Kidney (tissue), 14 donors: ENCODE data around the gene UBR3. TPM values are rescaled to one million over a fixed set of nuclear protein-coding genes. Genes with fewer than 3 reads are reported as not detected.
"Not testable (repeated sequence)": the region's sequence is repeated elsewhere in the genome, so short reads cannot be mapped to it uniquely, and the experiment has no call there.

Experiments used
- DNase-seq, 5 donors: peaks; one replicate each; pipeline ENCODE4 v3.0.0-alpha.2; 2013 to 2020
- FAIRE-seq: peaks from 2 replicates; lab custom pipeline; 2012; peaks lifted over from hg19 to GRCh38; lab: Jason Lieb, UNC
- H3K27ac ChIP-seq, 2 donors: one replicate each; pipeline ENCODE4 v1.7.0; 2013; ENCODE audit warnings: low read depth in 2 of 2, low read length in 2 of 2, inconsistent platforms in 1 of 2
- H3K27me3 ChIP-seq: one replicate; pipeline ENCODE4 v1.7.1; 2013; ENCODE audit warnings: low read length, inconsistent platforms; ENCODE audit not compliant: control insufficient read depth, insufficient read depth
- H3K36me3 ChIP-seq, 3 donors: one replicate each; pipeline versions ENCODE4 v1.7.0 to v1.7.1; 2013; ENCODE audit warnings: low read length in 3 of 3, control low read depth in 1 of 3, inconsistent platforms in 1 of 3; ENCODE audit not compliant: insufficient read depth in 3 of 3, control insufficient read depth in 2 of 3
- H3K4me1 ChIP-seq, 3 donors: one replicate each; pipeline versions ENCODE4 v1.7.0 to v1.7.1; 2013; ENCODE audit warnings: low read length in 3 of 3, inconsistent platforms in 1 of 3, low read depth in 1 of 3; ENCODE audit not compliant: control insufficient read depth in 2 of 3, insufficient read depth in 2 of 3
- H3K4me3 ChIP-seq, 3 donors: one replicate each; pipeline versions ENCODE4 v1.7.0 to v1.8.1; 2013; ENCODE audit warnings: low read length in 3 of 3, control low read depth in 1 of 3, inconsistent platforms in 1 of 3
- H3K9ac ChIP-seq, 3 donors: one replicate each; pipeline versions ENCODE4 v1.7.0 to v1.7.1; 2013; ENCODE audit warnings: low read length in 3 of 3, control low read depth in 1 of 3, inconsistent platforms in 1 of 3
- H3K9me3 ChIP-seq, 3 donors: one replicate each; pipeline versions ENCODE4 v1.7.0 to v1.7.1; 2013; ENCODE audit warnings: low read length in 3 of 3, control low read depth in 1 of 3, inconsistent platforms in 1 of 3; ENCODE audit not compliant: control insufficient read depth in 2 of 3, insufficient read depth in 1 of 3
- intact Hi-C: fragments of 100-400 bp; cut with DNase I; formaldehyde crosslinking; loops from one replicate; pipeline ENCODE4 v1.11.1; 2022
- polyA plus RNA-seq: library from polyadenylated mRNA; stranded (reverse); fragments of 350-450 nt; fragmentation: Illumina TruSeq; extraction: RNeasy Lipid Tissue Mini Kit (QIAGEN cat#74804); gene quantifications from one replicate; pipeline ENCODE4 v1.2.3, GENCODE V29; 2014; ENCODE audit warnings: low read depth, low replicate concordance; ENCODE audit not compliant: insufficient read depth
- total RNA-seq: library from RNA; stranded (reverse); fragmentation: NEBNext Ultra II Directional; extraction: Animal tissue kit (Norgen Biotek cat#: 25700); gene quantifications from one replicate; pipeline ENCODE4 v1.2.1, GENCODE V29; 2021
- TF ChIP-seq, protein P1 (sequence below): IDR thresholded peaks from 3 replicates; pipeline ENCODE4 v1.5.1; 2012; ENCODE audit warnings: mild to moderate bottlenecking, moderate library complexity, borderline replicate concordance; ENCODE audit not compliant: insufficient read depth; ENCODE audit errors: extremely low read depth
- donor health status: control.
- donor health status: control.
- donor health status: control.
- donor health status: control.
- donor health status: control.
- donor health status: DM: yes; HTN: yes; CAD: no.
- donor health status: Normal renal cell carcinoma (clear cell type).

Gene UBR3
- total and polyA plus RNA-seq, 2 donors from 2014 or later: 10.2 to 41.0 TPM

DNA sequence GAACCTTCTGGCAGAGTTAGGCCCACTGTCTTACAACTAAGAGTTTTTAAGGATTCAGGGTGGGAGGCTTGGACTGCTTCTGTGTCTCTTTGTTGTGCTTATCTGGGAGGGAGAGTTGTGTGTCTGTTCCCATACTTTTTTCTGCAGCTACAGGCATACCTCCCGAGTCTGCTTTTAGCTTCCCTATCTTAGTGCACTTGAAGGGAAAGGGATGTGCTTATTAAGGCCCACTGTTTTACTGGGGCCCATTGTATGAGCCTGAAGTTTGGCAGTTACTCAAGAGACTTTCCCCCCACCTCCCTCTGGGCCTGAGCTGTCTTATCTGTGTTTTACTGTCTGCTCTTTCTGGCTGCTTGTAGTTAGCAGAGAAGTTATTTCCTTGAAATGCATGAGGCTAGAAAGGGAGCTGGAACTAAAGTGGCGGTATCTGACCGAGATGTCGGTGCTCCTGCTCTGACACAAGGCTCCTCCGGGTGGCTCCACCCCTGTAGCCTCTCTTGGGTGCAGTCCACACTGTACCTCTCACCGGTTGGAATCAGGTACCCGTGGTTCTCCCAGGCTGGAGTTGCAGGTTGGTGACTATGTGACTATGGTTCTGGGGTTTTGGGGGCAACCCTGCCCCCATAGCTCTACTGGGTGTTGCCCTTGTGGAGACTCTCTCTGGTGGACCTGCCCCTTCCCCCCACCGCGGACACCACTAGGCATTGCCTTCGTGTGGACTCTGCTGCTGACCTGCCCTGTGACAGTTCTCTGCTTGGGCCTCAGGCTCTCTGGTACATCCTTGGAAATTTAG is 12.9 kb downstream of the UBR3 start:
- FAIRE-seq (no peak), DNase-seq (peak in 2 of 5 donors; percentile 23 to 44)
- Histone ChIP-seq H3K36me3 (peaks cover 0 to 3% (median 0%) of the 10 kb centered on the region in 3 donors), H3K9me3 (no peaks in the 10 kb centered on the region), H3K4me3 (no peak overlapping the region), H3K27ac (no peak overlapping the region), H3K27me3 (no peaks in the 10 kb centered on the region), H3K4me1 (peaks cover 0 to 13% (median 6%) of the 10 kb centered on the region in 3 donors), H3K9ac (no peak overlapping the region)
- TF ChIP-seq, protein P1, sequence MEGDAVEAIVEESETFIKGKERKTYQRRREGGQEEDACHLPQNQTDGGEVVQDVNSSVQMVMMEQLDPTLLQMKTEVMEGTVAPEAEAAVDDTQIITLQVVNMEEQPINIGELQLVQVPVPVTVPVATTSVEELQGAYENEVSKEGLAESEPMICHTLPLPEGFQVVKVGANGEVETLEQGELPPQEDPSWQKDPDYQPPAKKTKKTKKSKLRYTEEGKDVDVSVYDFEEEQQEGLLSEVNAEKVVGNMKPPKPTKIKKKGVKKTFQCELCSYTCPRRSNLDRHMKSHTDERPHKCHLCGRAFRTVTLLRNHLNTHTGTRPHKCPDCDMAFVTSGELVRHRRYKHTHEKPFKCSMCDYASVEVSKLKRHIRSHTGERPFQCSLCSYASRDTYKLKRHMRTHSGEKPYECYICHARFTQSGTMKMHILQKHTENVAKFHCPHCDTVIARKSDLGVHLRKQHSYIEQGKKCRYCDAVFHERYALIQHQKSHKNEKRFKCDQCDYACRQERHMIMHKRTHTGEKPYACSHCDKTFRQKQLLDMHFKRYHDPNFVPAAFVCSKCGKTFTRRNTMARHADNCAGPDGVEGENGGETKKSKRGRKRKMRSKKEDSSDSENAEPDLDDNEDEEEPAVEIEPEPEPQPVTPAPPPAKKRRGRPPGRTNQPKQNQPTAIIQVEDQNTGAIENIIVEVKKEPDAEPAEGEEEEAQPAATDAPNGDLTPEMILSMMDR: no peak
- intact Hi-C loops: no loop called here

DNA sequence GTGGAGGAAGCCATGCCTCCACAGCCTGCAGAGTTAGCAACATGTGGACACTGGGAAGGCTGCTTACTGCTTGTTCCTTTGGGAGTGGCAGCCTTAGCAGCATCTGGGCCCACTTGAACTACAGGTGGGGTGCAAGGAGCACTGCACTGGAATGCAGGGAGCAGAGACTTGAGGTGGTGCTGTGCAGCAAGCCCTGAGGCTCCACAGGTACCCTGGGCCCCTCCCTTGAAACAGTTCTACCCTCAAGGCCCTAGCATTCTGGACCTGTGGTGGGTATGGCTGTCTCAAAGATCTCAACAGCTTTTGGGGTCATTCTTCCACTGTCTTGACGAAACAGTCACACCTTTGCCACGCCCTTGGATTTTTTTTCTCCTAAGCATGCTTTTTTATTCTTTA is 13.5 kb downstream of the UBR3 start:
- Histone ChIP-seq H3K9ac (no peak overlapping the region), H3K36me3 (peaks cover 0 to 3% (median 0%) of the 10 kb centered on the region in 3 donors), H3K27ac (no peak overlapping the region), H3K4me1 (peaks cover 0 to 13% (median 6%) of the 10 kb centered on the region in 3 donors), H3K4me3 (no peak overlapping the region), H3K27me3 (no peaks in the 10 kb centered on the region), H3K9me3 (no peaks in the 10 kb centered on the region)
- no peak for FAIRE-seq
- no peak for DNase-seq
- TF ChIP-seq, protein P1: no peak
- intact Hi-C loops: no loop called here

DNA sequence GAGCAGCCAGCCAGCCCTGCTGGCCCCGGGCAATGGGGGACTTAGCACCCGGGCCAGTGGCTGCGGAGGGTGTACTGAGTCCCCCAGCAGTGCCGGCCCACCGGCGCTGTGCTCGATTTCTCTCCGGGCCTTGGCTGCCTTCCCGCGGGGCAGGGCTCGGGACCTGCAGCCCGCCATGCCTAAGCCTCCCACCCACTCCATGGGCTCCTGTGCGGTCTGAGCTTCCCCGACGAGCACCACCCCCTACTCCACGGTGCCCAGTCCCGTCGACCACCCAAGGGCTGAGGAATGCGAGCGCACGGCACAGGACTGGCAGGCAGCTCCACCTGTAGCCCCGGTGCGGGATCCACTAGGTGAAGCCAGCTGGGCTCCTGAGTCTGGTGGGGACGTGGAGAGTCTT is 14.4 kb downstream of the UBR3 start:
- DNase-seq, intact Hi-C loops, H3K27me3 ChIP-seq, H3K4me3 ChIP-seq, H3K27ac ChIP-seq, H3K36me3 ChIP-seq, H3K9me3 ChIP-seq, H3K9ac ChIP-seq, FAIRE-seq: not testable (repeated sequence)
- H3K4me1 ChIP-seq: peaks cover 0 to 13% (median 6%) of the 10 kb centered on the region in 3 donors

DNA sequence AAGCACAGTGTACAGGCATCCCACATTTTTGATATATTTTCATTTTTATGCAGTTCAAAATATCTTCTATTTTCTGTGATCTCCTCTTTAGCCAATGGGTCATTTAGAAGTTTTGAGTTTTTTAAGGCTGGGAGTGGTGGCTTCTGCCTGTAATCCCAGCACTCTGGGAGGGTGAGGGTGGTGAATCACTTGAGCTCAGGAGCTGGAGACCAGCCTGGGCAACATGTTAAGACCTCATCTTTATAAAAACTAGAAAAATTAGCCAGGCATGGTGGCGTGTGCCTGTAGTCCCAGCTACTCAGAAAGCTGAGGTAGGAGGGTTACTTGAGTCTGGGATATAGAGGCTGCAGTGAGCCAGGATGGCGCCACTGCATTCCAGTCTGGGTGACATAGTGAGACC is 17.8 kb downstream of the UBR3 start:
- peaks cover 0 to under 1% (median 0%) of the 10 kb centered on the region in 3 donors for H3K4me1 ChIP-seq
- peaks cover 0 to 3% (median 0%) of the 10 kb centered on the region in 3 donors for H3K36me3 ChIP-seq
- TF ChIP-seq, protein P1: no peak
- DNase-seq (no peak), FAIRE-seq (no peak)
- H3K9ac ChIP-seq: no peak overlapping the region
- no peak overlapping the region for H3K4me3 ChIP-seq
- no peak overlapping the region for H3K27ac ChIP-seq
- no peaks in the 10 kb centered on the region for H3K9me3 ChIP-seq
- intact Hi-C loops: no loop called here
- no peaks in the 10 kb centered on the region for H3K27me3 ChIP-seq

DNA sequence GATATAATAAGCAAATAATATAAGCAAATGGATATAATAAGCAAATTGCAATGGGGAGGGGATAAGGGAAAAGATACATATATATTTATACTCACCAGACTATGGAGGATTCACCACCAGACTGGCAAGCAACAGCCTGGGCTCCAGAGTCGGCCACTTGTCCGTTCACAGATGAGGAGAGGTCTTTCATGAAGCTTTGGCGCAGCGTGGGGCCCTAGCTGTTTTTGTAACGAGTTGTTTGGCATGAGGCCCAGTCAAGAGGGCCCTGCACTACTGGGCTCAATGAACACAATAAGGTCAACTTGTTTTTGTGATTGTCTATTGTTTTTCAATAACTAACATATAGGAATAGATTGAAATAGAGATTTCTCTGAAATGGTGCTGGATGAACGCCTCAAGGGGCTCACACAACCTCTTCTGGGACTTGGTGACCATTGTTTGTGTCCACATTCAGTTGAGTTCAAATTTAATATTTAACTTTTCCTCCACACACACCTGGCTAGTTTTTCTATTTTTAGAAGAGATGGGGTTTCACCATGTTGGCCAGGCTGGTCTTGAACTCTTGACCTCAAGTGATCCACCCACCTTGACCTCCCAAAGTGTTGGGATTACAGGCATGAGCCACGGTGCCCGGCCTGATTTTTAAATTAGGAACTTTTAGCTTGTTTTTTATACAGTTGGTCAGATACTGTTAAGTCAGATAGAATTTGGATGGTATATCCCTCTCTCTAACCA is 21.9 kb downstream of the UBR3 start:
- H3K27ac ChIP-seq, FAIRE-seq, H3K4me3 ChIP-seq, H3K36me3 ChIP-seq, intact Hi-C loops, H3K27me3 ChIP-seq, H3K9ac ChIP-seq, H3K9me3 ChIP-seq, DNase-seq, H3K4me1 ChIP-seq: not testable (repeated sequence)
